DOHH2 (cell line): Measurements from ENCODE around the gene BASP1.

Experiments used
- EZH2phosphoT487 ChIP-seq: fragments of 200-600 bp; sonication (generic); IDR thresholded peaks from 2 replicates; pipeline ENCODE4 v1.6.1; 2017; ENCODE audit warnings: borderline replicate concordance, mild to moderate bottlenecking, antibody characterized with exemption, low read length, moderate library complexity, mixed read lengths
- TF ChIP-seq, protein P1 (sequence below): fragments of 200-600 bp; sonication (generic); IDR thresholded peaks from one replicate; pipeline ENCODE4 v1.5.1; 2014; ENCODE audit warnings: antibody characterized with exemption, mild to moderate bottlenecking, low read depth, low read length; ENCODE audit not compliant: poor library complexity, severe bottlenecking

GRCh38 chr5:17260549-17260948 is 43.1 kb downstream of the BASP1 start:
- TF ChIP-seq, protein P1, sequence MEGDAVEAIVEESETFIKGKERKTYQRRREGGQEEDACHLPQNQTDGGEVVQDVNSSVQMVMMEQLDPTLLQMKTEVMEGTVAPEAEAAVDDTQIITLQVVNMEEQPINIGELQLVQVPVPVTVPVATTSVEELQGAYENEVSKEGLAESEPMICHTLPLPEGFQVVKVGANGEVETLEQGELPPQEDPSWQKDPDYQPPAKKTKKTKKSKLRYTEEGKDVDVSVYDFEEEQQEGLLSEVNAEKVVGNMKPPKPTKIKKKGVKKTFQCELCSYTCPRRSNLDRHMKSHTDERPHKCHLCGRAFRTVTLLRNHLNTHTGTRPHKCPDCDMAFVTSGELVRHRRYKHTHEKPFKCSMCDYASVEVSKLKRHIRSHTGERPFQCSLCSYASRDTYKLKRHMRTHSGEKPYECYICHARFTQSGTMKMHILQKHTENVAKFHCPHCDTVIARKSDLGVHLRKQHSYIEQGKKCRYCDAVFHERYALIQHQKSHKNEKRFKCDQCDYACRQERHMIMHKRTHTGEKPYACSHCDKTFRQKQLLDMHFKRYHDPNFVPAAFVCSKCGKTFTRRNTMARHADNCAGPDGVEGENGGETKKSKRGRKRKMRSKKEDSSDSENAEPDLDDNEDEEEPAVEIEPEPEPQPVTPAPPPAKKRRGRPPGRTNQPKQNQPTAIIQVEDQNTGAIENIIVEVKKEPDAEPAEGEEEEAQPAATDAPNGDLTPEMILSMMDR: no peak
- no peak for TF ChIP-seq EZH2phosphoT487
